HG02970 (cell line): ENCODE results near the gene SCGB2B2.
"Not testable (repeated sequence)": the region's sequence is repeated elsewhere in the genome, so short reads cannot be mapped to it uniquely, and the experiment has no call there.

Experiments used
- ATAC-seq: cut with Tn5 transposase; IDR thresholded peaks from one replicate; pipeline ENCODE4 v1.9.1; 2021; ENCODE audit warnings: mild to moderate bottlenecking, moderate library complexity, moderate number of reproducible peaks; ENCODE audit not compliant: unreplicated experiment, low FRiP score

The SCGB2B2 gene

GRCh38 chr19:34676697-34677385, at the start of gene SCGB2B2:
SCGB2B2 (minus strand) TSS chr19:34677159; CDS start chr19:34594563, 82,596 bp downstream.
- peak; percentile 41 for ATAC-seq

- no peak for ATAC-seq
Measured at GRCh38 chr19:34725400-34725799, 48.4 kb upstream of the SCGB2B2 start.

- no peak for ATAC-seq
Measured at GRCh38 chr19:34722353-34722752, 45.4 kb upstream of the SCGB2B2 start.

GRCh38 chr19:34715357-34715756, 38.4 kb upstream of the SCGB2B2 start:
- ATAC-seq, result no peak

GRCh38 chr19:34713262-34713637, 36.3 kb upstream of the SCGB2B2 start:
- no peak for ATAC-seq

GRCh38 chr19:34712395-34713261, 35.7 kb upstream of the SCGB2B2 start:
- no peak for ATAC-seq

GRCh38 chr19:34711890-34712289, 34.9 kb upstream of the SCGB2B2 start:
- no peak for ATAC-seq

- no peak for ATAC-seq
Measured at GRCh38 chr19:34707661-34708060, 30.7 kb upstream of the SCGB2B2 start.

GRCh38 chr19:34692549-34692948, 15.6 kb upstream of the SCGB2B2 start:
- ATAC-seq, result no peak

GRCh38 chr19:34690372-34690771, 13.4 kb upstream of the SCGB2B2 start:
- no peak for ATAC-seq

GRCh38 chr19:34688592-34688991, 11.6 kb upstream of the SCGB2B2 start:
- ATAC-seq, result no peak

GRCh38 chr19:34687348-34687747, 10.4 kb upstream of the SCGB2B2 start:
- ATAC-seq, result no peak

GRCh38 chr19:34686455-34686854, 9.5 kb upstream of the SCGB2B2 start:
- ATAC-seq, result no peak

- ATAC-seq, result not testable (repeated sequence)
Measured at GRCh38 chr19:34685266-34685665, 8.3 kb upstream of the SCGB2B2 start.

GRCh38 chr19:34681478-34681877, 4.5 kb upstream of the SCGB2B2 start:
- no peak for ATAC-seq

GRCh38 chr19:34678421-34678820, 1.5 kb upstream of the SCGB2B2 start:
- ATAC-seq, result no peak

- ATAC-seq, result no peak
Measured at GRCh38 chr19:34678085-34678412, 1.1 kb upstream of the SCGB2B2 start.

GRCh38 chr19:34677386-34678084, 576 bp upstream of the SCGB2B2 start, which contains the start of gene ZNF302:
ZNF302 (plus strand) TSS chr19:34677678; CDS start chr19:34678805, 1,127 bp downstream.
- peak; percentile 95 for ATAC-seq

GRCh38 chr19:34675919-34676318, 1.0 kb downstream of the SCGB2B2 start:
- no peak for ATAC-seq

GRCh38 chr19:34675250-34675649, 1.7 kb downstream of the SCGB2B2 start:
- ATAC-seq, result no peak

GRCh38 chr19:34673590-34673989, 3.4 kb downstream of the SCGB2B2 start:
- ATAC-seq, result no peak
